HCT116 (cell line): ENCODE data around the gene TK1. TPM values are rescaled to one million over a fixed set of nuclear protein-coding genes. Genes with fewer than 3 reads are reported as not detected.

ENCODE experiments used
- ATAC-seq: fragments of 200-7000 bp; cut with Tn5 transposase; 2 replicates; pipeline ENCODE4 v1.9.1; 2020; ENCODE audit warnings: mild to moderate bottlenecking, moderate library complexity
- BruUV-seq: library from RNA; stranded (reverse); fragments of 400-500 nt; replicated peaks from 2 replicates; lab custom pipeline; 2021; lab: Mats Ljungman, UMichigan
- CTCF ChIA-PET: fragments of 300-600 bp; sonication (Branson Sonifier 250); formaldehyde crosslinking; loops from one replicate; lab custom pipeline; 2021; ENCODE audit warnings: antibody characterized with exemption; lab: Charles Lee
- POLR2A ChIA-PET: fragments of 300-600, 350-600 bp; sonication (Branson Sonifier 250); formaldehyde crosslinking; loops from one replicate; lab custom pipeline; 2021; ENCODE audit warnings: antibody characterized with exemption; lab: Charles Lee
- RAD21 ChIA-PET, 2 experiments: fragments of 300-600 bp; sonication (Branson Sonifier 250); formaldehyde crosslinking; loops; one replicate each; lab custom pipeline; 2023; ENCODE audit warnings: low total read pairs in 2 of 2; ENCODE audit not compliant: uncharacterized antibody in 2 of 2, unreplicated experiment in 2 of 2, low non-redundant PET in 1 of 2; lab: Charles Lee
- DNase-seq: peaks from one replicate; pipeline ENCODE4 v3.0.0-alpha.2; 2010; ENCODE audit warnings: low read depth, low spot score
- H2AFZ ChIP-seq: fragments of 200-600 bp; shearing (Covaris generic), sonication (generic); 2 replicates; pipeline ENCODE4 v1.6.1; 2017; ENCODE audit warnings: low read depth, mixed run types, mixed read lengths, antibody characterized with exemption, low read length; ENCODE audit not compliant: poor library complexity, severe bottlenecking
- H3K27ac ChIP-seq: 2 replicates; pipeline ENCODE4 v1.5.1; 2012; ENCODE audit warnings: low read depth, low read length
- H3K27me3 ChIP-seq: fragments of 200-600 bp; sonication (generic); 2 replicates; pipeline ENCODE4 v1.6.1; 2016; ENCODE audit warnings: mixed run types, low read length, mixed read lengths; ENCODE audit not compliant: insufficient read depth
- H3K36me3 ChIP-seq, 2 experiments: fragments of 200-500 bp in 1 of 2; fragments of 200-600 bp in 1 of 2; sonication (Bioruptor generic) in 1 of 2; sonication (generic) in 1 of 2; 2 replicates each; pipeline versions ENCODE4 v1.5.1 to v1.6.1; 2014 to 2016; ENCODE audit warnings: low read length in 2 of 2, inconsistent platforms in 1 of 2, mixed read lengths in 1 of 2, mixed run types in 1 of 2; ENCODE audit not compliant: insufficient read depth in 2 of 2, control insufficient read depth in 1 of 2
- H3K4me1 ChIP-seq, 2 experiments: fragments of 200-600 bp in 1 of 2; sonication (generic) in 1 of 2; 2 replicates each; pipeline versions ENCODE4 v1.5.1 to v1.6.1; 2012 to 2017; ENCODE audit warnings: low read length in 2 of 2, inconsistent platforms in 1 of 2, mild to moderate bottlenecking in 1 of 2, mixed read lengths in 1 of 2, mixed run types in 1 of 2, moderate library complexity in 1 of 2; ENCODE audit not compliant: insufficient read depth in 2 of 2, control insufficient read depth in 1 of 2
- H3K4me2 ChIP-seq: fragments of 200-600 bp; sonication (generic); 2 replicates; pipeline ENCODE4 v1.6.1; 2017; ENCODE audit warnings: mixed run types, low read length, mixed read lengths
- H3K4me3 ChIP-seq, 2 experiments: fragments of 200-600 bp in 1 of 2; sonication (generic) in 1 of 2; replicated peaks in 1 of 2; 2 replicates each; pipeline ENCODE4 v1.5.1; 2011 to 2016; ENCODE audit warnings: low read length in 2 of 2, control low read depth in 1 of 2, low read depth in 1 of 2, mild to moderate bottlenecking in 1 of 2, mixed read lengths in 1 of 2, mixed run types in 1 of 2
- H3K79me2 ChIP-seq: fragments of 200-600 bp; sonication (generic); 2 replicates; pipeline ENCODE4 v1.6.1; 2017; ENCODE audit warnings: mild to moderate bottlenecking, mixed run types, low read length, moderate library complexity, mixed read lengths; ENCODE audit not compliant: insufficient read depth
- H3K9ac ChIP-seq: fragments of 200-600 bp; sonication (generic); 2 replicates; pipeline ENCODE4 v1.6.1; 2016; ENCODE audit warnings: low read length, mixed read lengths
- H3K9me2 ChIP-seq: fragments of 200-600 bp; sonication (generic), shearing (Covaris generic); 2 replicates; pipeline ENCODE4 v1.6.1; 2017; ENCODE audit warnings: mixed run types, mild to moderate bottlenecking, moderate library complexity; ENCODE audit not compliant: insufficient read depth
- H3K9me3 ChIP-seq, 2 experiments: fragments of 200-500 bp in 1 of 2; fragments of 200-600 bp in 1 of 2; sonication (Bioruptor generic) in 1 of 2; sonication (generic) in 1 of 2; 2 replicates each; pipeline ENCODE4 v1.6.1; 2014 to 2017; ENCODE audit warnings: low read length in 2 of 2, mixed read lengths in 2 of 2, inconsistent platforms in 1 of 2, low read depth in 1 of 2, mild to moderate bottlenecking in 1 of 2, mixed run types in 1 of 2, moderate library complexity in 1 of 2; ENCODE audit not compliant: control insufficient read depth in 1 of 2, insufficient read depth in 1 of 2
- H4K20me1 ChIP-seq: fragments of 200-600 bp; sonication (generic), shearing (Covaris generic); 2 replicates; pipeline ENCODE4 v1.6.1; 2017; ENCODE audit warnings: mixed run types, mild to moderate bottlenecking, moderate library complexity; ENCODE audit not compliant: insufficient read depth
- ELF1 ChIP-seq: IDR thresholded peaks from 2 replicates; pipeline ENCODE4 v1.6.1; 2012; ENCODE audit warnings: low read depth, borderline replicate concordance
- POLR2A ChIP-seq: IDR thresholded peaks from 2 replicates; pipeline ENCODE4 v1.7.0; 2011; ENCODE audit warnings: borderline replicate concordance; ENCODE audit not compliant: insufficient read depth, insufficient read length; ENCODE audit errors: extremely low read depth
- POLR2AphosphoS5 ChIP-seq: IDR thresholded peaks from 2 replicates; pipeline ENCODE4 v1.6.1; 2011; ENCODE audit warnings: mild to moderate bottlenecking, low read depth, low read length, moderate library complexity
- RAD21 ChIP-seq: IDR thresholded peaks from 2 replicates; pipeline ENCODE4 v1.6.1; 2012; ENCODE audit warnings: low read depth, mild to moderate bottlenecking
- SP1 ChIP-seq: IDR thresholded peaks from 2 replicates; pipeline ENCODE4 v1.6.1; 2012; ENCODE audit warnings: low read depth
- SRF ChIP-seq: IDR thresholded peaks from 2 replicates; pipeline ENCODE4 v1.6.1; 2012; ENCODE audit warnings: low read depth
- YY1 ChIP-seq: IDR thresholded peaks from 2 replicates; pipeline ENCODE4 v1.6.1; 2011; ENCODE audit warnings: low read length, low read depth, moderate library complexity, mild to moderate bottlenecking; ENCODE audit not compliant: insufficient replicate concordance; ENCODE audit errors: extremely low read depth
- ZBTB33 ChIP-seq: IDR thresholded peaks from 2 replicates; pipeline ENCODE4 v1.6.1; 2011; ENCODE audit warnings: mild to moderate bottlenecking, low read length, moderate library complexity; ENCODE audit not compliant: insufficient replicate concordance; ENCODE audit errors: extremely low read depth
- intact Hi-C: fragments of 100-400 bp; cut with micrococcal nuclease; formaldehyde crosslinking; loops from 2 replicates; pipeline ENCODE4 v1.10.0; 2022
- total RNA-seq: library from RNA; stranded (reverse); gene quantifications from one replicate; pipeline ENCODE4 v1.2.1, GENCODE V29; 2021; ENCODE audit not compliant: unreplicated experiment
- TF ChIP-seq, protein P1 (sequence below): IDR thresholded peaks from 2 replicates; pipeline ENCODE4 v1.6.1; 2012
- TF ChIP-seq, protein P2 (sequence below), 3 experiments: fragments of 200-600 bp in 1 of 3; sonication (generic) in 1 of 3; IDR thresholded peaks in 2 of 3; conservative IDR thresholded peaks in 1 of 3; 2 replicates each; pipeline ENCODE4 v1.5.1; 2012 to 2017; ENCODE audit warnings: low read depth in 2 of 3, low read length in 2 of 3, antibody characterized with exemption in 1 of 3, borderline replicate concordance in 1 of 3, control low read depth in 1 of 3, mild to moderate bottlenecking in 1 of 3, mixed read lengths in 1 of 3, mixed run types in 1 of 3, moderate library complexity in 1 of 3; ENCODE audit not compliant: insufficient read depth in 1 of 3

TK1 gene
- total RNA-seq, 1 experiment from 2014 or later: 315 TPM

- Histone ChIP-seq H3K79me2 (peaks cover 13% of the 10 kb centered on the region; the same call in 1 of the 2 replicates), H4K20me1 (no peaks in the 10 kb centered on the region; the same call in 1 of the 2 replicates), H3K4me2 (no peak overlapping the region)
- no peak for DNase-seq
- TF ChIP-seq SRF (no peak), RAD21 (peak; percentile 87), SP1 (no peak), ZBTB33 (no peak), POLR2A (no peak), POLR2AphosphoS5 (peak; percentile 50), ELF1 (no peak), YY1 (peak; percentile 56)
- TF ChIP-seq, protein P1, sequence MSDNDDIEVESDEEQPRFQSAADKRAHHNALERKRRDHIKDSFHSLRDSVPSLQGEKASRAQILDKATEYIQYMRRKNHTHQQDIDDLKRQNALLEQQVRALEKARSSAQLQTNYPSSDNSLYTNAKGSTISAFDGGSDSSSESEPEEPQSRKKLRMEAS: peak; percentile 38; the same call in 1 of the 2 replicates
- TF ChIP-seq, protein P2, sequence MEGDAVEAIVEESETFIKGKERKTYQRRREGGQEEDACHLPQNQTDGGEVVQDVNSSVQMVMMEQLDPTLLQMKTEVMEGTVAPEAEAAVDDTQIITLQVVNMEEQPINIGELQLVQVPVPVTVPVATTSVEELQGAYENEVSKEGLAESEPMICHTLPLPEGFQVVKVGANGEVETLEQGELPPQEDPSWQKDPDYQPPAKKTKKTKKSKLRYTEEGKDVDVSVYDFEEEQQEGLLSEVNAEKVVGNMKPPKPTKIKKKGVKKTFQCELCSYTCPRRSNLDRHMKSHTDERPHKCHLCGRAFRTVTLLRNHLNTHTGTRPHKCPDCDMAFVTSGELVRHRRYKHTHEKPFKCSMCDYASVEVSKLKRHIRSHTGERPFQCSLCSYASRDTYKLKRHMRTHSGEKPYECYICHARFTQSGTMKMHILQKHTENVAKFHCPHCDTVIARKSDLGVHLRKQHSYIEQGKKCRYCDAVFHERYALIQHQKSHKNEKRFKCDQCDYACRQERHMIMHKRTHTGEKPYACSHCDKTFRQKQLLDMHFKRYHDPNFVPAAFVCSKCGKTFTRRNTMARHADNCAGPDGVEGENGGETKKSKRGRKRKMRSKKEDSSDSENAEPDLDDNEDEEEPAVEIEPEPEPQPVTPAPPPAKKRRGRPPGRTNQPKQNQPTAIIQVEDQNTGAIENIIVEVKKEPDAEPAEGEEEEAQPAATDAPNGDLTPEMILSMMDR (IDR thresholded peaks at IDR 0.05 in 2 of 3, conservative IDR thresholded peaks at IDR 0.05 in 1 of 3; ENCODE audit: borderline replicate concordance in 1 of 3, insufficient read depth in 1 of 3, low read depth in 2 of 3, low read length in 2 of 3): peak; percentile 81 to 99 (median 99); a peak in 5 of 6 replicates
- TF ChIP-seq, all 23 proteins: peak for 5
- Histone ChIP-seq H3K27ac (peak overlapping the region; percentile 20), H3K27me3 (no peaks in the 10 kb centered on the region), H3K4me1 (peaks cover 12 to 30% of the 10 kb centered on the region in 2 experiments; a peak in 3 of 4 replicates), H3K9ac (no peak overlapping the region), H3K9me3 (no peaks in the 10 kb centered on the region), H3K9me2 (no peaks in the 10 kb centered on the region), H3K36me3 (peaks cover 40 to 75% of the 10 kb centered on the region in 2 experiments), H2AFZ (no peak overlapping the region), H3K4me3 (no peak overlapping the region)
- ChIA-PET POLR2A (interaction anchor here (1.0 to 5.1 kb wide), 3 partner anchors 9 to 48 kb away, joined by 3 to 44 read pairs (median 3); partner anchors contain the start of genes AFMID, TK1 and TMC6), CTCF (interaction anchor here (0.6 to 3.2 kb wide), 15 partner anchors 10 to 157 kb away, joined by 3 to 17 read pairs (median 6); partner anchors contain the start of genes AFMID, TK1 and TMC8), RAD21 (interaction anchor here (0.7 to 1.6 kb wide), 3 partner anchors 34 to 75 kb away, joined by 3 to 4 read pairs (median 4); no protein-coding TSS in a partner anchor)
- peak; percentile 78 for ATAC-seq
- BruUV-seq: no TSS peak
- intact Hi-C loops: loop anchor here (1.0 kb wide), 1 partner anchor 64 kb away; no protein-coding TSS in a partner anchor
Measured at GRCh38 chr17:78176548-78177025, 10.3 kb downstream of the TK1 start.
